Panc1 (cell line): ENCODE data around the gene ZNF716. TPM values are rescaled to one million over a fixed set of nuclear protein-coding genes. Genes with fewer than 3 reads are reported as not detected.

Experiments used
- ATAC-seq: fragments of 200-7000 bp; cut with Tn5 transposase; 2 replicates; pipeline ENCODE4 v1.9.1; 2020; ENCODE audit warnings: mild to moderate bottlenecking, moderate library complexity
- BruUV-seq: library from RNA; stranded (reverse); fragments of 400-500 nt; replicated peaks from 2 replicates; lab custom pipeline; 2021; lab: Mats Ljungman, UMichigan
- CTCF ChIA-PET: fragments of 300-600 bp; sonication (Branson Sonifier 250); formaldehyde crosslinking; loops from one replicate; lab custom pipeline; 2022; ENCODE audit warnings: antibody characterized with exemption; lab: Charles Lee
- POLR2A ChIA-PET: fragments of 300-600 bp; sonication (Branson Sonifier 250); formaldehyde crosslinking; loops from one replicate; lab custom pipeline; 2022; ENCODE audit warnings: antibody characterized with exemption; lab: Charles Lee
- DNase-seq: peaks from one replicate; pipeline ENCODE4 v3.0.0-alpha.2; 2010; ENCODE audit warnings: low read depth, low spot score
- H3K27ac ChIP-seq: 2 replicates; pipeline ENCODE4 v1.5.1; 2011; ENCODE audit warnings: mild to moderate bottlenecking, low read length, inconsistent platforms
- H3K27me3 ChIP-seq: fragments of 200-500 bp; sonication (Bioruptor generic); 2 replicates; pipeline ENCODE4 v1.6.0; 2014; ENCODE audit warnings: low read length, inconsistent platforms; ENCODE audit not compliant: control insufficient read depth, insufficient read depth
- H3K36me3 ChIP-seq: fragments of 200-500 bp; sonication (Bioruptor generic); 2 replicates; pipeline ENCODE4 v1.5.1; 2014; ENCODE audit warnings: inconsistent platforms, mild to moderate bottlenecking, low read length, moderate library complexity; ENCODE audit not compliant: control insufficient read depth, insufficient read depth
- H3K4me1 ChIP-seq: 2 replicates; pipeline ENCODE4 v1.5.1; 2011; ENCODE audit warnings: inconsistent platforms, mild to moderate bottlenecking, low read length, moderate library complexity; ENCODE audit not compliant: control insufficient read depth, insufficient read depth
- H3K4me3 ChIP-seq, 2 experiments: 2 replicates each; pipeline ENCODE4 v1.5.1; 2011 to 2012; ENCODE audit warnings: low read depth in 2 of 2, low read length in 2 of 2, mild to moderate bottlenecking in 2 of 2, inconsistent platforms in 1 of 2, moderate library complexity in 1 of 2
- H3K9me3 ChIP-seq: fragments of 200-500 bp; sonication (Bioruptor generic); 2 replicates; pipeline ENCODE4 v1.5.1; 2014; ENCODE audit warnings: low read depth, mild to moderate bottlenecking, inconsistent platforms, low read length, moderate library complexity; ENCODE audit not compliant: control insufficient read depth, insufficient read depth
- POLR2AphosphoS5 ChIP-seq: IDR thresholded peaks from 2 replicates; pipeline ENCODE4 v1.6.1; 2012; ENCODE audit warnings: mild to moderate bottlenecking, low read depth, low read length, moderate library complexity
- SIN3A ChIP-seq: IDR thresholded peaks from 2 replicates; pipeline ENCODE4 v1.6.1; 2012; ENCODE audit warnings: low read depth, mild to moderate bottlenecking, low read length, moderate library complexity, borderline replicate concordance; ENCODE audit not compliant: insufficient read depth
- TCF7L2 ChIP-seq: IDR thresholded peaks from 2 replicates; pipeline ENCODE4 v1.6.1; 2011; ENCODE audit warnings: mild to moderate bottlenecking, low read depth, low read length, inconsistent platforms
- in situ Hi-C: cut with HindIII; loops from 2 replicates; pipeline ENCODE4 v1.10.0; 2016; ENCODE audit warnings: low sequenced_read_pairs, low pct_unique_long_range_greater_than_20kb
- intact Hi-C: fragments of 100-400 bp; cut with micrococcal nuclease; formaldehyde crosslinking; loops from one replicate; pipeline ENCODE4 v1.10.0; 2022; ENCODE audit not compliant: unreplicated experiment
- total RNA-seq: library from RNA; stranded (reverse); gene quantifications from one replicate; pipeline ENCODE4 v1.2.1, GENCODE V29; 2021; ENCODE audit not compliant: unreplicated experiment
- TF ChIP-seq, protein P1 (sequence below), 2 experiments: IDR thresholded peaks; 2 replicates each; pipeline ENCODE4 v1.6.1; 2011 to 2012; ENCODE audit warnings: low read depth in 2 of 2, control low read depth in 1 of 2, low read length in 1 of 2, mild to moderate bottlenecking in 1 of 2, moderate library complexity in 1 of 2; ENCODE audit not compliant: insufficient read depth in 1 of 2
- TF ChIP-seq, protein P2 (sequence below): fragments of 450-650 bp; IDR thresholded peaks from 2 replicates; pipeline ENCODE4 v1.5.1; 2017; ENCODE audit warnings: mild to moderate bottlenecking

Gene ZNF716
- total RNA-seq, 1 experiment from 2014 or later: 0.36 TPM

DNA sequence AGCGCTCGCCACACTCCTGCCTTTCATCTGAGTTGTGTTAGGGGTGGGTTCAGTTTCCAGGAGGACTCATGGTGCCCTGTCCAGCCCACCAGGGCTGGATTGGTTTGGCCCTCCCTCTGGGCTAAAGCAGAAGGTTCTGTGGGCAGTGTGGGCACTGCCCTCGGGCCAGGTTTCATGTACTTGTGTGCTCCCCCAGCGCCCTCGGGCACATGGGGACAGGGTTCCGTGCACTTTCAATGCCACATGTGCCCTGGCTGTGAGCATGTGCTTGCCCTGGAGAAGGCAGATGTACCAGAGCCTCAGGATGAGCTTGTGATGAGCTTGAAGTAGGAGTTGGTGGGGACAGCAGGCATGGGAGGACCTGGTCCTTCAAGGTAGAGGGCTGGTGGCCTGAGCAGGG is 35.6 kb upstream of the ZNF716 start:
- no peaks in the 10 kb centered on the region for H3K36me3 ChIP-seq

DNA sequence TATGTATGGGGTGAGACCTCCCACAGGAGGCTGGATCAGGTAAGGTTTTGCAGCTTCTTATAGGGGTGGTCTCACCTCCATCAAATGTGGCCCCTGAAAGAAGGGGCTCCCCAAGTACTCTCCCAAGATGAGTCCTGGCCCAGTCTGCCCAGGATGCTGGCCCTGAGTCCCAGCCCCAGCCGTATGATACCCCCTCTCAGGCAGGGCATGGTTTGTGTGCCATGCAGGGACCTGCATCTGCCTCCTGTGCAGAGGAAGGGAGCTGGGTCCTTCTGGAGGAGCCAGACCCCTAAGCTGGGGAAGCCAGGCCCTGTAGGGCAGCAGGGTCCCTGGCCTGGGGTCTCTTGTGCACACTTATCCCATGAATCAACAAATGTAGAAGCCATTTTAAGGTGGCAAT is 35.1 kb upstream of the ZNF716 start:
- DNase-seq: no peak
- BruUV-seq: no TSS peak

More for the DNA sequence above, 35.6 kb upstream of the ZNF716 start:
- H3K4me1 ChIP-seq: no peaks in the 10 kb centered on the region
- H3K4me3 ChIP-seq: no peak overlapping the region
- H3K27me3 ChIP-seq: no peaks in the 10 kb centered on the region
- intact Hi-C loops (no loop called here), in situ Hi-C loops (no loop called here)
- CTCF ChIA-PET: no interaction called here
- POLR2A ChIA-PET: no interaction called here
- ATAC-seq (no peak), DNase-seq (no peak)
- TF ChIP-seq SIN3A (no peak), POLR2AphosphoS5 (no peak), TCF7L2 (no peak)
- TF ChIP-seq, protein P1, sequence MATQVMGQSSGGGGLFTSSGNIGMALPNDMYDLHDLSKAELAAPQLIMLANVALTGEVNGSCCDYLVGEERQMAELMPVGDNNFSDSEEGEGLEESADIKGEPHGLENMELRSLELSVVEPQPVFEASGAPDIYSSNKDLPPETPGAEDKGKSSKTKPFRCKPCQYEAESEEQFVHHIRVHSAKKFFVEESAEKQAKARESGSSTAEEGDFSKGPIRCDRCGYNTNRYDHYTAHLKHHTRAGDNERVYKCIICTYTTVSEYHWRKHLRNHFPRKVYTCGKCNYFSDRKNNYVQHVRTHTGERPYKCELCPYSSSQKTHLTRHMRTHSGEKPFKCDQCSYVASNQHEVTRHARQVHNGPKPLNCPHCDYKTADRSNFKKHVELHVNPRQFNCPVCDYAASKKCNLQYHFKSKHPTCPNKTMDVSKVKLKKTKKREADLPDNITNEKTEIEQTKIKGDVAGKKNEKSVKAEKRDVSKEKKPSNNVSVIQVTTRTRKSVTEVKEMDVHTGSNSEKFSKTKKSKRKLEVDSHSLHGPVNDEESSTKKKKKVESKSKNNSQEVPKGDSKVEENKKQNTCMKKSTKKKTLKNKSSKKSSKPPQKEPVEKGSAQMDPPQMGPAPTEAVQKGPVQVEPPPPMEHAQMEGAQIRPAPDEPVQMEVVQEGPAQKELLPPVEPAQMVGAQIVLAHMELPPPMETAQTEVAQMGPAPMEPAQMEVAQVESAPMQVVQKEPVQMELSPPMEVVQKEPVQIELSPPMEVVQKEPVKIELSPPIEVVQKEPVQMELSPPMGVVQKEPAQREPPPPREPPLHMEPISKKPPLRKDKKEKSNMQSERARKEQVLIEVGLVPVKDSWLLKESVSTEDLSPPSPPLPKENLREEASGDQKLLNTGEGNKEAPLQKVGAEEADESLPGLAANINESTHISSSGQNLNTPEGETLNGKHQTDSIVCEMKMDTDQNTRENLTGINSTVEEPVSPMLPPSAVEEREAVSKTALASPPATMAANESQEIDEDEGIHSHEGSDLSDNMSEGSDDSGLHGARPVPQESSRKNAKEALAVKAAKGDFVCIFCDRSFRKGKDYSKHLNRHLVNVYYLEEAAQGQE (IDR thresholded peaks at IDR 0.05; ENCODE audit: insufficient read depth in 1 of 2, low read depth in 2 of 2, low read length in 1 of 2): no peak
- TF ChIP-seq, protein P2, sequence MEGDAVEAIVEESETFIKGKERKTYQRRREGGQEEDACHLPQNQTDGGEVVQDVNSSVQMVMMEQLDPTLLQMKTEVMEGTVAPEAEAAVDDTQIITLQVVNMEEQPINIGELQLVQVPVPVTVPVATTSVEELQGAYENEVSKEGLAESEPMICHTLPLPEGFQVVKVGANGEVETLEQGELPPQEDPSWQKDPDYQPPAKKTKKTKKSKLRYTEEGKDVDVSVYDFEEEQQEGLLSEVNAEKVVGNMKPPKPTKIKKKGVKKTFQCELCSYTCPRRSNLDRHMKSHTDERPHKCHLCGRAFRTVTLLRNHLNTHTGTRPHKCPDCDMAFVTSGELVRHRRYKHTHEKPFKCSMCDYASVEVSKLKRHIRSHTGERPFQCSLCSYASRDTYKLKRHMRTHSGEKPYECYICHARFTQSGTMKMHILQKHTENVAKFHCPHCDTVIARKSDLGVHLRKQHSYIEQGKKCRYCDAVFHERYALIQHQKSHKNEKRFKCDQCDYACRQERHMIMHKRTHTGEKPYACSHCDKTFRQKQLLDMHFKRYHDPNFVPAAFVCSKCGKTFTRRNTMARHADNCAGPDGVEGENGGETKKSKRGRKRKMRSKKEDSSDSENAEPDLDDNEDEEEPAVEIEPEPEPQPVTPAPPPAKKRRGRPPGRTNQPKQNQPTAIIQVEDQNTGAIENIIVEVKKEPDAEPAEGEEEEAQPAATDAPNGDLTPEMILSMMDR: no peak
- BruUV-seq: no TSS peak
- no peaks in the 10 kb centered on the region for H3K9me3 ChIP-seq
- H3K27ac ChIP-seq: no peak overlapping the region

More for the DNA sequence above, 35.1 kb upstream of the ZNF716 start:
- Histone ChIP-seq H3K9me3 (no peaks in the 10 kb centered on the region), H3K27ac (no peak overlapping the region), H3K4me1 (no peaks in the 10 kb centered on the region), H3K27me3 (no peaks in the 10 kb centered on the region), H3K4me3 (no peak overlapping the region), H3K36me3 (no peaks in the 10 kb centered on the region)
- ChIA-PET CTCF (no interaction called here), POLR2A (no interaction called here)
- intact Hi-C loops: no loop called here
- TF ChIP-seq, protein P2: no peak
- TF ChIP-seq SIN3A: no peak
- no peak for TF ChIP-seq TCF7L2
- no peak for TF ChIP-seq POLR2AphosphoS5
- TF ChIP-seq, protein P1 (IDR thresholded peaks at IDR 0.05; ENCODE audit: insufficient read depth in 1 of 2, low read depth in 2 of 2, low read length in 1 of 2): no peak
- in situ Hi-C loops: no loop called here
- no peak for ATAC-seq
